Sigmoid colon (tissue), 4 donors: ENCODE results near the gene TMEM18.

Source experiments
- EP300 ChIP-seq, 4 donors: sonication (generic); formaldehyde crosslinking; IDR thresholded peaks; one replicate each; pipeline ENCODE4 v1.6.1; 2017; ENCODE audit warnings: antibody characterized with exemption in 4 of 4
- TF ChIP-seq, protein P1 (sequence below), 4 experiments: fragments of 450-650 bp in 3 of 4; fragments of 200-600 bp in 1 of 4; IDR thresholded peaks; one replicate each; pipeline ENCODE4 v1.5.1; 2016 to 2019; ENCODE audit warnings: antibody characterized with exemption in 4 of 4, mild to moderate bottlenecking in 3 of 4, moderate library complexity in 2 of 4

DNA sequence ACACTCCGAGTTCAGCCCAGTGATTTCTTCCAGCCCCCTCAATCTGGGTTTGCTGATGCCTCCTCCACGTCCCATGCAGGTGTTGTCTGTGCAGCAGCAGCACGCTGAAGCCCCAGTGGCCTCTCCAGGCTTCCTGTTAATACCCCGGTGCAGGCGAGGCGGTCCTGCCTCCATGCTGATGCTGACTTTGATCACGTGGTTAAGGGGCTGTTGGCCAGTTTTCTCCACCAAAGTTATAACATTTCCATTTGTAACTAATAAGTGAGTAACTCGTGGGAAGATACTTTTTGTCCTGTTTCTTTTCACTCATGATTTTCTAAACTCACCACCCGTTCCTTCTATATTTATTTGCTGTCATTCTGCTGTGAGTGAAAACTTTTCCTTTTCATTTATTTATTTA is 42.5 kb upstream of the TMEM18 start:
- TF ChIP-seq, protein P1, sequence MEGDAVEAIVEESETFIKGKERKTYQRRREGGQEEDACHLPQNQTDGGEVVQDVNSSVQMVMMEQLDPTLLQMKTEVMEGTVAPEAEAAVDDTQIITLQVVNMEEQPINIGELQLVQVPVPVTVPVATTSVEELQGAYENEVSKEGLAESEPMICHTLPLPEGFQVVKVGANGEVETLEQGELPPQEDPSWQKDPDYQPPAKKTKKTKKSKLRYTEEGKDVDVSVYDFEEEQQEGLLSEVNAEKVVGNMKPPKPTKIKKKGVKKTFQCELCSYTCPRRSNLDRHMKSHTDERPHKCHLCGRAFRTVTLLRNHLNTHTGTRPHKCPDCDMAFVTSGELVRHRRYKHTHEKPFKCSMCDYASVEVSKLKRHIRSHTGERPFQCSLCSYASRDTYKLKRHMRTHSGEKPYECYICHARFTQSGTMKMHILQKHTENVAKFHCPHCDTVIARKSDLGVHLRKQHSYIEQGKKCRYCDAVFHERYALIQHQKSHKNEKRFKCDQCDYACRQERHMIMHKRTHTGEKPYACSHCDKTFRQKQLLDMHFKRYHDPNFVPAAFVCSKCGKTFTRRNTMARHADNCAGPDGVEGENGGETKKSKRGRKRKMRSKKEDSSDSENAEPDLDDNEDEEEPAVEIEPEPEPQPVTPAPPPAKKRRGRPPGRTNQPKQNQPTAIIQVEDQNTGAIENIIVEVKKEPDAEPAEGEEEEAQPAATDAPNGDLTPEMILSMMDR (IDR thresholded peaks at IDR 0.05): no peak
- no peak for TF ChIP-seq EP300 (IDR thresholded peaks at IDR 0.05)
